SK-N-SH treated with all-trans-retinoic acid at 6 μM for 48 hours (cell line): ENCODE data around the gene KLHL14.

Experiments
- ATAC-seq: fragments of 200-7000 bp; cut with Tn5 transposase; 3 replicates; pipeline ENCODE4 v1.9.1; 2020; ENCODE audit warnings: mild to moderate bottlenecking, moderate library complexity
- ARNTL ChIP-seq: fragments of 450-650 bp; formaldehyde crosslinking; IDR thresholded peaks from 2 replicates; pipeline ENCODE4 v1.5.0; 2020; ENCODE audit warnings: low read depth, mild to moderate bottlenecking, moderate library complexity, borderline replicate concordance
- BACH2 ChIP-seq: fragments of 250-450 bp; sonication (Bioruptor Pico); IDR thresholded peaks from 2 replicates; pipeline ENCODE4 v1.9.0; 2021; ENCODE audit warnings: mild to moderate bottlenecking, borderline replicate concordance
- CSDC2 ChIP-seq: fragments of 250-450 bp; sonication (Bioruptor Pico); IDR thresholded peaks from 2 replicates; pipeline ENCODE4 v1.5.0; 2020; ENCODE audit warnings: mild to moderate bottlenecking, moderate library complexity
- ESRRG ChIP-seq: fragments of 250-450 bp; sonication (Bioruptor Pico); IDR thresholded peaks from 2 replicates; pipeline ENCODE4 v1.6.1; 2021; ENCODE audit warnings: mild to moderate bottlenecking
- GLIS3 ChIP-seq: fragments of 250-450 bp; sonication (Bioruptor Pico); IDR thresholded peaks from 2 replicates; pipeline ENCODE4 v1.5.0; 2020; ENCODE audit warnings: mild to moderate bottlenecking, moderate library complexity
- ISL1 ChIP-seq: fragments of 250-450 bp; sonication (Bioruptor Pico); IDR thresholded peaks from 2 replicates; pipeline ENCODE4 v2.1.2; 2022; ENCODE audit warnings: mild to moderate bottlenecking, moderate library complexity
- OSR1 ChIP-seq: fragments of 250-450 bp; sonication (Bioruptor Pico); IDR thresholded peaks from 2 replicates; pipeline ENCODE4 v1.8.0; 2022; ENCODE audit warnings: moderate library complexity, mild to moderate bottlenecking, inconsistent platforms
- PPARA ChIP-seq: fragments of 250-450 bp; sonication (Bioruptor Pico); IDR thresholded peaks from 2 replicates; pipeline ENCODE4 v1.5.0; 2020; ENCODE audit warnings: mild to moderate bottlenecking, borderline replicate concordance
- RARB ChIP-seq: fragments of 250-450 bp; sonication (Bioruptor Pico); IDR thresholded peaks from 2 replicates; pipeline ENCODE4 v1.8.0; 2021; ENCODE audit warnings: mild to moderate bottlenecking, moderate library complexity
- SNAI2 ChIP-seq: fragments of 250-450 bp; sonication (Bioruptor Pico); IDR thresholded peaks from 2 replicates; pipeline ENCODE4 v1.5.0; 2020; ENCODE audit warnings: mild to moderate bottlenecking, moderate library complexity
- ZFP3 ChIP-seq: fragments of 250-450 bp; sonication (Bioruptor Pico); IDR thresholded peaks from 2 replicates; pipeline ENCODE4 v1.5.0; 2020; ENCODE audit warnings: mild to moderate bottlenecking, moderate library complexity
- ZFP30 ChIP-seq: fragments of 450-650 bp; formaldehyde crosslinking; IDR thresholded peaks from 2 replicates; pipeline ENCODE4 v1.5.0; 2022; ENCODE audit warnings: mild to moderate bottlenecking, moderate library complexity
- ZNF565 ChIP-seq: fragments of 450-650 bp; formaldehyde crosslinking; conservative IDR thresholded peaks from 2 replicates; pipeline ENCODE4 v1.5.0; 2020; ENCODE audit warnings: low read depth, mild to moderate bottlenecking, moderate library complexity
- ZNF70 ChIP-seq: fragments of 450-650 bp; formaldehyde crosslinking; IDR thresholded peaks from 2 replicates; pipeline ENCODE4 v1.5.0; 2020; ENCODE audit warnings: mild to moderate bottlenecking, moderate library complexity
- ZNF8 ChIP-seq: fragments of 450-650 bp; formaldehyde crosslinking; IDR thresholded peaks from 2 replicates; pipeline ENCODE4 v1.5.0; 2020; ENCODE audit warnings: mild to moderate bottlenecking, moderate library complexity
- TF ChIP-seq, protein P1 (sequence below): fragments of 250-450 bp; sonication (Bioruptor Pico); IDR thresholded peaks from 2 replicates; pipeline ENCODE4 v1.8.0; 2020; ENCODE audit warnings: mild to moderate bottlenecking, moderate library complexity, borderline replicate concordance
- TF ChIP-seq, protein P2 (sequence below): fragments of 250-450 bp; sonication (Bioruptor Pico); IDR thresholded peaks from 2 replicates; pipeline ENCODE4 v1.5.1; 2020; ENCODE audit warnings: low read depth, mild to moderate bottlenecking, moderate library complexity
- TF ChIP-seq, protein P3 (sequence below): fragments of 250-450 bp; sonication (Bioruptor Pico); IDR thresholded peaks from 2 replicates; pipeline ENCODE4 v1.5.1; 2021; ENCODE audit warnings: mild to moderate bottlenecking, moderate library complexity
- TF ChIP-seq, protein P4 (sequence below): fragments of 250-450 bp; sonication (Bioruptor Pico); IDR thresholded peaks from 2 replicates; pipeline ENCODE4 v1.5.0; 2020; ENCODE audit warnings: mild to moderate bottlenecking, moderate library complexity

Gene KLHL14

DNA sequence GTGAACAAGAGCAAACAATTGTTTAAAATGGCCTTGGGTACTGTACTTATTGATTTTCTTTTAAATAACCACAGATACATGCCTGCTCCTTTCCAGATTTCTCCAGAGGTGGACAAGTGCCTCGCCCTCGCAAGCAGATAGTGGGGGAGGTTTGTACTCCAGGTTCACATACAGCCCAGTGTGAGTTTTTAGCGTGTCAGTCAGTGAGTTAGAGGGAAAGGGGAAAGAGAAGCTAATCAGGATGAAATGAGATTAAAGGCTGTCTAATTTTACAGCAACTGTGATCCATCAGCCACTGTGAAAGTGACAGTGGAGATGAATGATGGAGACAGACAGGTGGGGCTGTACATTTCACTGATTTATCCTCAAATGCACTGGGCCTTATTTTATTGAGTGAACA, 74.7 kb downstream of the KLHL14 start:
- ATAC-seq, result no peak
- TF ChIP-seq, protein P1, sequence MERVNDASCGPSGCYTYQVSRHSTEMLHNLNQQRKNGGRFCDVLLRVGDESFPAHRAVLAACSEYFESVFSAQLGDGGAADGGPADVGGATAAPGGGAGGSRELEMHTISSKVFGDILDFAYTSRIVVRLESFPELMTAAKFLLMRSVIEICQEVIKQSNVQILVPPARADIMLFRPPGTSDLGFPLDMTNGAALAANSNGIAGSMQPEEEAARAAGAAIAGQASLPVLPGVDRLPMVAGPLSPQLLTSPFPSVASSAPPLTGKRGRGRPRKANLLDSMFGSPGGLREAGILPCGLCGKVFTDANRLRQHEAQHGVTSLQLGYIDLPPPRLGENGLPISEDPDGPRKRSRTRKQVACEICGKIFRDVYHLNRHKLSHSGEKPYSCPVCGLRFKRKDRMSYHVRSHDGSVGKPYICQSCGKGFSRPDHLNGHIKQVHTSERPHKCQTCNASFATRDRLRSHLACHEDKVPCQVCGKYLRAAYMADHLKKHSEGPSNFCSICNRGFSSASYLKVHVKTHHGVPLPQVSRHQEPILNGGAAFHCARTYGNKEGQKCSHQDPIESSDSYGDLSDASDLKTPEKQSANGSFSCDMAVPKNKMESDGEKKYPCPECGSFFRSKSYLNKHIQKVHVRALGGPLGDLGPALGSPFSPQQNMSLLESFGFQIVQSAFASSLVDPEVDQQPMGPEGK (CRISPR knock-in tag), result no peak
- TF ChIP-seq GLIS3 (CRISPR knock-in tag) (no peak), OSR1 (CRISPR knock-in tag) (no peak), RARB (CRISPR knock-in tag) (no peak), CSDC2 (CRISPR knock-in tag) (no peak)
- TF ChIP-seq, protein P2, sequence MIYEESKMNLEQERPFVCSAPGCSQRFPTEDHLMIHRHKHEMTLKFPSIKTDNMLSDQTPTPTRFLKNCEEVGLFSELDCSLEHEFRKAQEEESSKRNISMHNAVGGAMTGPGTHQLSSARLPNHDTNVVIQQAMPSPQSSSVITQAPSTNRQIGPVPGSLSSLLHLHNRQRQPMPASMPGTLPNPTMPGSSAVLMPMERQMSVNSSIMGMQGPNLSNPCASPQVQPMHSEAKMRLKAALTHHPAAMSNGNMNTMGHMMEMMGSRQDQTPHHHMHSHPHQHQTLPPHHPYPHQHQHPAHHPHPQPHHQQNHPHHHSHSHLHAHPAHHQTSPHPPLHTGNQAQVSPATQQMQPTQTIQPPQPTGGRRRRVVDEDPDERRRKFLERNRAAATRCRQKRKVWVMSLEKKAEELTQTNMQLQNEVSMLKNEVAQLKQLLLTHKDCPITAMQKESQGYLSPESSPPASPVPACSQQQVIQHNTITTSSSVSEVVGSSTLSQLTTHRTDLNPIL (CRISPR knock-in tag), result no peak

DNA sequence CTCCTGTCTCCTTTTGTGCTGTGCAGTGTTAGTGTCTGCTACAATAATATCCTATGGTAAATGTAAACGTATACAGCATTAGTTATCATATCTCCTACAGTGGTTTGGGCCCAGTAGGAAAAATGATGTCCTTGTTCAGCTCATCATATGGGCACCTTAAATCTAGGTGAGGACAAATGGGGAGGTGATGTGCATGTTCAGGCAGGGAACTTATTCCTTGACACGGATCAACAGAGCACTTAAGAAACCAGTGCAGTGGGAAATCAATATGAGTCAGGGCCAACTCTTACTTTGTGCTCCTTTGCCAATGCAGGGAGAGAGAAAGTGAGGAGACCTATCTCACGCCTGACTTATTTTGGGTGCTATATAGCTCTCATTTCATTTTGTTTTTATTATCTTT, 76.4 kb downstream of the KLHL14 start:
- TF ChIP-seq PPARA (CRISPR knock-in tag) (no peak), ZNF565 (CRISPR knock-in tag) (no peak), ISL1 (CRISPR knock-in tag) (no peak), OSR1 (CRISPR knock-in tag) (no peak), ESRRG (CRISPR knock-in tag) (no peak), BACH2 (CRISPR knock-in tag) (no peak), ZFP30 (no peak), ZNF8 (CRISPR knock-in tag) (no peak), GLIS3 (CRISPR knock-in tag) (no peak), ZFP3 (CRISPR knock-in tag) (no peak), ARNTL (CRISPR knock-in tag) (no peak)
- TF ChIP-seq, protein P1 (CRISPR knock-in tag), result no peak
- TF ChIP-seq, protein P3, sequence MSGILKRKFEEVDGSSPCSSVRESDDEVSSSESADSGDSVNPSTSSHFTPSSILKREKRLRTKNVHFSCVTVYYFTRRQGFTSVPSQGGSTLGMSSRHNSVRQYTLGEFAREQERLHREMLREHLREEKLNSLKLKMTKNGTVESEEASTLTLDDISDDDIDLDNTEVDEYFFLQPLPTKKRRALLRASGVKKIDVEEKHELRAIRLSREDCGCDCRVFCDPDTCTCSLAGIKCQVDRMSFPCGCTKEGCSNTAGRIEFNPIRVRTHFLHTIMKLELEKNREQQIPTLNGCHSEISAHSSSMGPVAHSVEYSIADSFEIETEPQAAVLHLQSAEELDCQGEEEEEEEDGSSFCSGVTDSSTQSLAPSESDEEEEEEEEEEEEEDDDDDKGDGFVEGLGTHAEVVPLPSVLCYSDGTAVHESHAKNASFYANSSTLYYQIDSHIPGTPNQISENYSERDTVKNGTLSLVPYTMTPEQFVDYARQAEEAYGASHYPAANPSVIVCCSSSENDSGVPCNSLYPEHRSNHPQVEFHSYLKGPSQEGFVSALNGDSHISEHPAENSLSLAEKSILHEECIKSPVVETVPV (CRISPR knock-in tag), result no peak
- TF ChIP-seq, protein P4, sequence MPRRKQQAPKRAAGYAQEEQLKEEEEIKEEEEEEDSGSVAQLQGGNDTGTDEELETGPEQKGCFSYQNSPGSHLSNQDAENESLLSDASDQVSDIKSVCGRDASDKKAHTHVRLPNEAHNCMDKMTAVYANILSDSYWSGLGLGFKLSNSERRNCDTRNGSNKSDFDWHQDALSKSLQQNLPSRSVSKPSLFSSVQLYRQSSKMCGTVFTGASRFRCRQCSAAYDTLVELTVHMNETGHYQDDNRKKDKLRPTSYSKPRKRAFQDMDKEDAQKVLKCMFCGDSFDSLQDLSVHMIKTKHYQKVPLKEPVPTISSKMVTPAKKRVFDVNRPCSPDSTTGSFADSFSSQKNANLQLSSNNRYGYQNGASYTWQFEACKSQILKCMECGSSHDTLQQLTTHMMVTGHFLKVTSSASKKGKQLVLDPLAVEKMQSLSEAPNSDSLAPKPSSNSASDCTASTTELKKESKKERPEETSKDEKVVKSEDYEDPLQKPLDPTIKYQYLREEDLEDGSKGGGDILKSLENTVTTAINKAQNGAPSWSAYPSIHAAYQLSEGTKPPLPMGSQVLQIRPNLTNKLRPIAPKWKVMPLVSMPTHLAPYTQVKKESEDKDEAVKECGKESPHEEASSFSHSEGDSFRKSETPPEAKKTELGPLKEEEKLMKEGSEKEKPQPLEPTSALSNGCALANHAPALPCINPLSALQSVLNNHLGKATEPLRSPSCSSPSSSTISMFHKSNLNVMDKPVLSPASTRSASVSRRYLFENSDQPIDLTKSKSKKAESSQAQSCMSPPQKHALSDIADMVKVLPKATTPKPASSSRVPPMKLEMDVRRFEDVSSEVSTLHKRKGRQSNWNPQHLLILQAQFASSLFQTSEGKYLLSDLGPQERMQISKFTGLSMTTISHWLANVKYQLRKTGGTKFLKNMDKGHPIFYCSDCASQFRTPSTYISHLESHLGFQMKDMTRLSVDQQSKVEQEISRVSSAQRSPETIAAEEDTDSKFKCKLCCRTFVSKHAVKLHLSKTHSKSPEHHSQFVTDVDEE (CRISPR knock-in tag), result no peak
- TF ChIP-seq, protein P2 (CRISPR knock-in tag), result no peak
- ATAC-seq, result no peak

DNA sequence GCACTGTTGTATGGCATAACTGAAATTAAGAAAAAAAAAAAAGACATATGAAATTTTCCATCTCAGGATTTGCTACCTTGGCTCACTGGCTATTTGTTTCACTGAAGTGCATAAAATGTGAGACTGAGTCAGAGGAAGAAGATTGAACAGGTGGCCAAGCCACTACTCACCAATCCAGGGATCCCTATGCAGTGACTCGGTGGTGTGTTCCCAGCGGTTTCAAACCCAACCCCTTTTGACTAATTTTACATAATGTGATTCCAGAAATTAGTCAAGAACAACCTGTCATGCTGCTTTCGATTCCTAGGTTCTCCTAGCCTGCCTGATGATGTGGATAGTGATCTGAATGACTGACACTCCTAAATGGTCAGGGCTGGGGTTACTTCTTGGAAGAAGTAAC, 77.3 kb downstream of the KLHL14 start:
- TF ChIP-seq, protein P4 (CRISPR knock-in tag), result no peak
- TF ChIP-seq SNAI2 (CRISPR knock-in tag), result no peak
- TF ChIP-seq CSDC2 (CRISPR knock-in tag), result no peak
- TF ChIP-seq ISL1 (CRISPR knock-in tag), result no peak
- TF ChIP-seq PPARA (CRISPR knock-in tag), result no peak
- TF ChIP-seq, protein P3 (CRISPR knock-in tag), result no peak
- no peak for TF ChIP-seq ZNF70 (CRISPR knock-in tag)
- TF ChIP-seq BACH2 (CRISPR knock-in tag), result no peak
- no peak for TF ChIP-seq RARB (CRISPR knock-in tag)
- TF ChIP-seq, all 23 proteins: peak for 0
- ATAC-seq, result no peak
